Femur (tissue), 1 donor: ENCODE results near the gene CCDC82.
"Not testable (repeated sequence)": the region's sequence is repeated elsewhere in the genome, so short reads cannot be mapped to it uniquely, and the experiment has no call there.

ENCODE experiments used
- DNase-seq: peaks from one replicate; pipeline ENCODE4 v3.0.0-alpha.2; 2017

The CCDC82 gene

DNA sequence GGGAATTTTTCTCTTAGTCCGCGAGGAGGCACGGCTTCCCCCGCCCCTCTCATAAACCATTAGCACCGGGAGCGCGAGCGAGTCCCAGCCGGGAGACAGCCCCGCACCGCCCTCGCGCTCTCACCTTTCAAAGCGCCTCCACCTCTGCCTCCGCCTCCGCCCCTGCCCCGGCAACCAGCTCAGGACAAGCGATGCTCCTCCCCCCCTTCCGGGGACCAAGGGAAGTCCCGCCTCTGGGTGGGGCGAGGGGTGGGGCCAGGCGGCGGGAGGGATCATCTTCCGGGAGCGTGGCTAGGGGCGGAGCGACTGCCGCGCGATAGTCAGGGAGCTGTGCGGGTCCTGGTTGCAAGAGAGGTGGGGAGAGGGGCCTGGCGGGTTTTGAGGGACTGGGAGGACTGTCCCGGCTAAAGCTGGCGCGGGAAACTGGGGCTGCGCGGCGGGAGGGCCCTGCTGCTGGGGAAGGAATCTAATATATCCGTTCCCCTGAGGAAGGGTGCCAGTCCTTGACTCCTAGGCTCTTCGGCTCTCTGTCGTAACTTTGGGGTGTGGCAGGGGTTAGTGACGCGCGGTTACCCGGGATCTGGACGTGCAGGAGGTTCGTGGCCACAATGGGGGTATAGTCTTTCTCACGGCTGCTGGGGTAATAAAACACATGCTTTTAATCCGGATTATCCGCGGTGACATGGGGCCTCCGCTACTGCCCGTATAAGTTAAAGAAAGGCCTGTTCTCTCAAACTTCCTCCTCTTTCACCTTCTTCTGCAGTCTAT, at the start of gene CCDC82, which contains the start of gene JRKL:
Gene CCDC82, minus strand, starts transcription at position 193 of the 768 bp plus-strand sequence. CDS start 5,165 bp downstream, outside the sequence.
Gene JRKL, plus strand, starts transcription at position 294 of the 768 bp plus-strand sequence. CDS start 637 bp downstream, outside the sequence.
- peak; percentile 99 for DNase-seq

- DNase-seq, result not testable (repeated sequence)
Observed at GRCh38 chr11:96432654-96433053, 42.9 kb upstream of the CCDC82 start.

DNA sequence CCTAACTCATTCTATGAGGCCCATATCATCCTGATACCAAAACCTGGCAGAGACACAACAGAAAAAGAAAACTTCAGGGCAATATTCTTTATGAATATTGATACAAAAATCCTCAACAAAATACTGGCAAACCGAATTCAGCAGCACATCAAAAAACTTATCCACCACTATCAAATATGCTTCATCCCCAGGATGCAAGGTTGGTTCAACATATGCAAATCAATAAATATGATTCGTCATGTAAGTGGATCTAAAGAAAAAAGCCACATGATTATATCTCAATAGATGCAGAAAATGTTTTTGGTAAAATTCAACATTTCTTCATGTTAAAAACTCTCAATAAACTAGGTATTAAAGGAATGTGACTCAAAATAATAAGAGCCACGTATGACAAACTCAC, 41.0 kb upstream of the CCDC82 start:
- DNase-seq, result no peak

DNA sequence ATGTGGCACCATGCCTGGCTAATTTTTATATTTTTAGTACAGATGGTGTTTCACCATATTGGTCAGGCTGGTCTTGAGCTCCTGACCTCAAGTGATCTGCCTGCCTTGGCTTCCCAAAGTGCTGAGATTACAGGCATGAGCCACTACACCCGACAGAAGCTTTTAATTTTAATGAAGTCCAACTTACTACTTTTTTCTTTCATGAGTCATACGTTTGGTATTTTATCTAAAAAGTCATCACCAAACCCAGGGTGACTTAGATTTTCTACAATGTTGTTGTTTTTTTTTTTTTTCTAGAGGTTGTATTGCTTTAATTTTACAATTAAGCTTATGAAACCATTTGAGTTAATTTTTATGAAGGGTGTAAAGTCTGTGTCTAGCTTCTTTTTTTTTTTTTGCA, 35.0 kb upstream of the CCDC82 start:
- DNase-seq, result no peak

- DNase-seq, result no peak
Observed at GRCh38 chr11:96413408-96413807, 23.7 kb upstream of the CCDC82 start.

GRCh38 chr11:96412761-96413381, 23.2 kb upstream of the CCDC82 start:
- no peak for DNase-seq

DNA sequence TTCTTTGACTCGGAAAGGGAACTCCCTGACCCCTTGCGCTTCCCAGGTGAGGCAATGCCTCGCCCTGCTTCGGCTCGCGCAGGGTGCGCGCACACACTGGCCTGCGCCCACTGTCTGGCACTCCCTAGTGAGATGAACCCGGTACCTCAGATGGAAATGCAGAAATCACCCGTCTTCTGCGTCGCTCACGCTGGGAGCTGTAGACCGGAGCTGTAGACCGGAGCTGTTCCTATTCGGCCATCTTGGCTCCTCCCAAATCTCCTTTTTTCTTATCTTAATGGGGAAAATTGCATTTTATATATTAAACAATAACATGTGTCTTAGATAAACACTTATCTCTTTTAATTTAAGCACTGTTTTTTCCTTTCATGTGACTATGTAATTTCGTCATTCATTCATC, 21.7 kb upstream of the CCDC82 start:
- not testable (repeated sequence) for DNase-seq

GRCh38 chr11:96400697-96401096, 11.0 kb upstream of the CCDC82 start:
- no peak for DNase-seq

GRCh38 chr11:96397863-96398262, 8.2 kb upstream of the CCDC82 start:
- DNase-seq, result no peak

DNA sequence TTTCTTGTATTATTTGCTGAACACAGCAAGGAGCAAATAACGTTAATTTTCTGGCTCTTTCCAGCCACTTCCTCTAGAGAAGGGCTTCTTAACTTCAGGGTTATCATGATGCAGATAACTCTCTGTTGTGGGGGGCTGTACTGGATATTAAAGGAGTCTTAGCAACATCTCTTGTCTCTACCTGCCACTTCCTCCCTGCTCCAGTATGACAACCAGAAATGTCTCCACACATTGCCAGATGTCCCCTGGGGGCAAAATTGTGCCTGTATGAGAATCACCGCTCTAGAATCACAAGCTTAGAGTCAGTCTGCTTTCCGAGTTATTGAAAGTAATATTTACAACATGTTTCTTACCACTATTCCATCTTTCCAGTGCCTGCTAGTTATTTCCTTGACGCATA, 6.9 kb upstream of the CCDC82 start:
- DNase-seq, result no peak

GRCh38 chr11:96394773-96395172, 5.1 kb upstream of the CCDC82 start:
- no peak for DNase-seq

- DNase-seq, result no peak
Observed at GRCh38 chr11:96393753-96394348, 4.1 kb upstream of the CCDC82 start.

DNA sequence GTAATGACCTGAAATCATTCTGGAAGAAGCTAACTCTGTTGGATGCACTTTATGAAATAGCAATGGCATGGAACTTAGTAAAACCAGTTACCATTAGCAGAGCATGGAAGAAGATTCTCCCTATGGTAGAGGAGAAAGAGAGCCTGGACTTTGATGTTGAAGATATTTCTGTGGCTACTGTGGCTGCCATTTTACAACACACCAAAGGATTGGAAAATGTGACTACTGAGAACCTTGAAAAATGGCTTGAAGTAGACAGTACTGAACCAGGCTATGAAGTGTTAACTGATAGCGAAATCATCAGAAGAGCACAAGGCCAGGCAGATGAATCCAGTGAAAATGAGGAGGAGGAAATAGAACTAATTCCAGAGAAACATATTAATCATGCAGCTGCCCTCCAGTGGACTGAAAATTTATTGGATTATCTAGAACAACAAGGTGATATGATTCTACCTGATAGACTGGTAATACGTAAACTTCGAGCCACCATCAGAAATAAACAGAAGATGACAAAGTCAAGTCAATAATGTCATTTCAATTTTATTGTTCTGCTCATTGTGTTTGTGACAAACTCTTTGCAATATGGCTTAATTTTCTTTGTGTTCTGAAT, 2.1 kb upstream of the CCDC82 start:
- no peak for DNase-seq

DNA sequence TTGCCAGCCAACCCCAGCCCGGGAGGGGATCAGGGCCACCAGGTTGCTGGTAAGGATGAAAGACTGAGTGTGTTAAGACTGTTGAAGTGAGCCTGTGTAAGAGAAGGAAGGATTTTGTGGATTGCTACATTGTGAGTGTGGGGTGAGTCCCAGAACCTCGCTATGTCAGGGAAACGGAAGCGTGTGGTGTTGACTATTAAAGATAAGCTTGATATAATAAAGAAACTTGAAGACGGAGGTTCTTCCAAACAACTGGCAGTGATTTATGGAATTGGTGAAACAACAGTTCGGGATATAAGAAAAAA, 728 bp upstream of the CCDC82 start:
- no peak for DNase-seq

DNA sequence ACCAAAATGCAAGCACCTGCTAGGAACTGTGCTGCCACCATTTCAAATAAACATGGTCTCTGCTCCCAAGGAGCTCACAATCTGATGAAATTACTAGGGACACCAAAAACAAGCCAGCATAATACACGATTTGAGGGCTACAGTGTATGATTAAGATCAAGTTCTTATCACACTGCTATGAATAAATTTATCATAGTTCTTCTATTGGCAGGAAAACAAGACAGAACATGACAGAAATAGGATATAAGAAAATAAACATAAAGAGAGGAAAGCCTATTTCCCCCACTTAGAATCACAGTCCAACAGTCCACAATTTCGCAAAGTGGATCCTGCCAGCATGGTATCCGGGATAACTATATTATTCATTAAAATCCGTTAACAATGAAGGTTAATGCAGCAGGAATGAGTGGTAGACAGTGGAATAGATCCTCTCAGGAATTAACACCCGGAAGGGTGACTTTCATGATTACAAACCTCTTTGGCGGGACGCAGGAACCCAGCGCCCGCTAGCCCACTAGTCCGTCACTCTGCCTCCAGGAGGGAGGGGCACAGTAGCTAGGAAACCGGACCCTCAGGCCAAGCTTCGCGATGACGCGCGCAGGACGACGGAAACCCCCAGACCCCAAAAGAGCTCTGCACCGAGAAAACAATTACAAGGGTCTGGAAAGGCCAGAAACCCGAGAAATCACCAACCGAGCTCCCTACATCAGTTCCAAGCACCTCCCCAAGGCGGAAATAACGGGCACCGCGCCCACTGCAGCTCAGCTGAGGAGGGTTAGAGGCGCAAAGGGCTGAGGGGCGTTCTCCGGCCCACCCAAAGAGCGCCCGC, 607 bp downstream of the CCDC82 start:
- no peak for DNase-seq

- DNase-seq, result no peak
Observed at GRCh38 chr11:96385187-96385586, 4.5 kb downstream of the CCDC82 start.

DNA sequence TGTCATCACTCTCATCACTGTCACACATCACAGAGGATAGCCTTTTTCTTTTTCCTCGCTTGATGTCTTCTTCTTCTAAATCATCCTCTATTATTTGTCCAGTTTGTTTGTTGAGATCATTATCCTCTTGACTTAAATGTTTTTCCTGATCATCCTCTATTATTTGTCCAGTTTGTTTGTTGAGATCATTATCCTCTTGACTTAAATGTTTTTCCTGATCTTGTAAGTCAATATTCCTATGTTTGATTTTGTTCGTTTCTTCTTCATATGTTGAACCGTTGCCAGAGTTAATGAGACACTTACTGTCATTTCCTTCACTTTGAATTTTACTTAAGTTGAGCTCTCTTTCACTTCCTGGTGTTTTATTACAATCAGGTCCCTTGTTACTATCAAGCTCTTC, 5.6 kb downstream of the CCDC82 start:
- no peak for DNase-seq

DNA sequence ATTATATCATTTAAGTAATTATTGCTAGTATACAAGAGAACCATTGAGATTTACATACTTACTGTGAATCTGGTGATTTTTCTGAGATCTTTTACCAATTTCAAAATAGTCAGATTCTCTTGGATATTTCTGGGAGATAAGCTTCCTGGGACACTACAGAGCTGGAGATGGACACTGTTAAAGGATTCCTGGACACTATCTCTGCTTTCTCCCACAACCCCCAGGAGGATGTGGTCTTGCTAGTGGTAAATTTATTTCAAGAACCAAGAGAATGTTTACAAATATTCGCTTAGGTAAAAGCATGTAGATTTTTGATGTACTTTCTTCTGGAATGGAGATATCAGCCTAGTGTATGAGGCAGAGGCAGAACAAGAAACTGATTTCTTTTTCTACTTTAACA, 12.9 kb downstream of the CCDC82 start:
- DNase-seq, result no peak

- DNase-seq, result no peak
Observed at GRCh38 chr11:96373826-96374225, 15.9 kb downstream of the CCDC82 start.

- DNase-seq, result no peak
Observed at GRCh38 chr11:96367342-96367741, 22.4 kb downstream of the CCDC82 start.

- no peak for DNase-seq
Observed at GRCh38 chr11:96366024-96366423, 23.7 kb downstream of the CCDC82 start.

DNA sequence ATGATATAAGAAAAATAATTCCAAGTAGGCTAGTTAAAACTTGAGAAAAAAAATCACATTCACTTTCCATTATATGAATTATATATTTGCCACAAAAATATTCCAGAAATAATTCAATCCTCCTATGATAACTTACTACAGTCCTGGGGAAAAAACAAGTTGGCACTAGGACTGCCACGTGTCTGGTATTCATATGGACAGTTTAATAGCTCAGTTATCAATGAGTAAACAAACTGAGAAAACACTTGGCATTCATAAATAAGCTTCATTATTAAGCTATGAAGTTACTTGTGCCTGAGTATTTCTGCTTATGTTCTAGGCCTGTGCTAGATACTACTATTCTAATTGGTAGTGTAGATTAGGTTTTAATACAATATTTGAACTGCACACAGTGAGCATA, 24.2 kb downstream of the CCDC82 start:
- DNase-seq, result no peak

DNA sequence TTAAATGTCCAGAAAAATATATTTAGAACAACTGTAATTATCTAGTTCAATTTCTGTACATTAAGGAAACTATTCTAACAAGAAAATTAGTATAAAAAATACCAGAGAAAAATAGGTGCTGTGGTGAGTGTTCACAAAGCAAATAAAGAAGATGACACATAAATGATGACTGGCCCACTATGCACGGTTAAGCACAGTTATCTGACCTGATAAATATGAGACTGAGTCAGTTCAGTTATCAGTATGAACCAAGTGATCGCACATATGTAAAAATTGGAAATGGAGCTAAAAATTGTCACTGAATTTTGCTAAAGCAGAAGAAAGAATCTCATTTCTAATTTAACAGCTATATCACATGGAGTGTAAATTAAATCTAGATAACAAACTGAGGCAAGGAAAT, 27.9 kb downstream of the CCDC82 start:
- no peak for DNase-seq
